Common myeloid progenitor, CD34-positive (primary cell): ENCODE measurements around the gene AGMO.

Experiments used
- CTCF ChIA-PET: fragments of 350-600 bp; sonication (Branson Sonifier 250); formaldehyde crosslinking; loops from one replicate; lab custom pipeline; 2021; ENCODE audit warnings: antibody characterized with exemption; lab: Charles Lee
- POLR2A ChIA-PET: fragments of 350-600 bp; sonication (Branson Sonifier 250); formaldehyde crosslinking; loops from one replicate; lab custom pipeline; 2021; ENCODE audit warnings: antibody characterized with exemption; lab: Charles Lee
- DNase-seq, 3 donors: peaks; one replicate each; pipeline versions ENCODE4 v3.0.0 to v3.0.0-alpha.2; 2013
- H3K27ac ChIP-seq, 2 experiments: 1 replicate in 1 of 2; 2 replicates in 1 of 2; pipeline ENCODE4 v1.7.0; 2013; ENCODE audit warnings: inconsistent platforms in 2 of 2, low read length in 2 of 2, mild to moderate bottlenecking in 2 of 2, low read depth in 1 of 2, moderate library complexity in 1 of 2; ENCODE audit not compliant: severe bottlenecking in 2 of 2, insufficient read depth in 1 of 2, poor library complexity in 1 of 2
- H3K27me3 ChIP-seq, 5 experiments: replicated peaks in 2 of 5; 1 replicate in 3 of 5; 2 replicates in 2 of 5; pipeline versions ENCODE4 v1.6.1 to v1.7.0; 2013; ENCODE audit warnings: low read length in 4 of 5, mild to moderate bottlenecking in 2 of 5, moderate library complexity in 2 of 5, inconsistent platforms in 1 of 5; ENCODE audit not compliant: insufficient read depth in 5 of 5, control insufficient read depth in 4 of 5
- H3K36me3 ChIP-seq, 4 experiments: 1 replicate in 2 of 4; 2 replicates in 2 of 4; pipeline versions ENCODE4 v1.6.1 to v1.7.0; 2013; ENCODE audit warnings: low read length in 3 of 4, control low read depth in 1 of 4, mild to moderate bottlenecking in 1 of 4; ENCODE audit not compliant: control insufficient read depth in 4 of 4, insufficient read depth in 4 of 4
- H3K4me1 ChIP-seq, 4 experiments: 1 replicate in 3 of 4; 2 replicates in 1 of 4; pipeline versions ENCODE4 v1.6.1 to v1.7.1; 2013; ENCODE audit warnings: low read length in 3 of 4, mild to moderate bottlenecking in 3 of 4, control low read depth in 1 of 4, inconsistent platforms in 1 of 4, moderate library complexity in 1 of 4; ENCODE audit not compliant: control insufficient read depth in 4 of 4, insufficient read depth in 4 of 4; ENCODE audit errors: control extremely low read depth in 1 of 4
- H3K4me3 ChIP-seq, 7 experiments: 1 replicate in 4 of 7; 2 replicates in 3 of 7; pipeline versions ENCODE4 v1.5.1 to v1.7.0; 2013; ENCODE audit warnings: mild to moderate bottlenecking in 7 of 7, low read length in 6 of 7, moderate library complexity in 6 of 7, inconsistent platforms in 2 of 7, low read depth in 2 of 7, control low read depth in 1 of 7; ENCODE audit not compliant: insufficient read depth in 4 of 7, control insufficient read depth in 1 of 7; ENCODE audit errors: extremely low read depth in 1 of 7
- H3K9me3 ChIP-seq, 5 experiments: 1 replicate in 4 of 5; 2 replicates in 1 of 5; pipeline versions ENCODE4 v1.6.1 to v1.7.1; 2013; ENCODE audit warnings: low read length in 4 of 5, mild to moderate bottlenecking in 2 of 5, inconsistent platforms in 1 of 5, low read depth in 1 of 5, moderate library complexity in 1 of 5; ENCODE audit not compliant: control insufficient read depth in 4 of 5, insufficient read depth in 2 of 5; ENCODE audit errors: control extremely low read depth in 1 of 5
- WGBS: methylation state at CpG from one replicate; pipeline ENCODE4 v1.1.5; 2013; ENCODE audit not compliant: insufficient coverage; 5-methylcytosine and 5-hydroxymethylcytosine counted together

The AGMO gene

DNA sequence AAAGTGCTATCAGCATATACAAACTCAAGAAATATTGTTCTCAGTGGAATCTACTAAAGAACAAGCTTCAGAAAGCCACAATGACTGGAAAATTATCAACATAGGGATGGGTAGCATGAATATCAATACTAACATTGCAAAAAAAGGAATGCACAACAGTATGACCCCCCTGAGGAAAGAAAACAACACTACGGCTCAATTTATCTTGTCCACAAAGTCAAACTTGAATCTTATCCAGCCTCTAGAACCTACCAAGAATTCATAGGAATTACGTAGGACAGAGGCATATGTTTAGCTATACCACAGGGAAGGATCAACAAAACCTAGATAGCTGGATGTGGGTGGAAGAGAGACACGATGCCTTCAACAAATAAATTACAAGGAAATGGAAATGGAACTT lies 54.6 kb downstream of the AGMO start:
- Histone ChIP-seq H3K9me3 (no peaks in the 10 kb centered on the region), H3K4me1 (no peaks in the 10 kb centered on the region), H3K27me3 (no peaks in the 10 kb centered on the region), H3K36me3 (no peaks in the 10 kb centered on the region), H3K27ac (no peak overlapping the region), H3K4me3 (no peak overlapping the region)
- ChIA-PET CTCF (no interaction called here), POLR2A (no interaction called here)
- no peak for DNase-seq
- WGBS = 100% methylated on average over 1 of the region's 3 CpGs

DNA sequence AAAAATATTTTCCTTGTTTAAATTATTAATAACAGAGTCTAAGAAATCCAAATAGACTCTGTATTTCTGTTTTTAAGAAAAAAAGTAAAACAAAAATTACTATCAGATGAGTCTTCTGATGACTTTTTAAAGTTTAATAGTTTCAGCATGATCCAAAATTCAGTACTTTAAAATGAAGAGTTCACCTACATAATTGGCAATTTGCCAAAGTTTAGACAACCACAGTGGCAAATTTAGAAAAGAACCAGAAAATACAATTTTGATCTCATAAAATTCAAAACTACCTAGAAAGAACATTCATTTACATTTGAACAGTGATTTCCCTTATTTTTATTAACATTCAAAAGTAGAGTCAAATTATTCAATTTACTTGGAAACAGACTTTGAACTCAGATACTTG lies 56.1 kb downstream of the AGMO start:
- no peaks in the 10 kb centered on the region for H3K27me3 ChIP-seq
- no peaks in the 10 kb centered on the region for H3K9me3 ChIP-seq
- no peak overlapping the region for H3K27ac ChIP-seq
- POLR2A ChIA-PET = no interaction called here
- no peak overlapping the region for H3K4me3 ChIP-seq
- H3K4me1 ChIP-seq = no peaks in the 10 kb centered on the region
- CTCF ChIA-PET = no interaction called here
- DNase-seq = no peak
- no peaks in the 10 kb centered on the region for H3K36me3 ChIP-seq

DNA sequence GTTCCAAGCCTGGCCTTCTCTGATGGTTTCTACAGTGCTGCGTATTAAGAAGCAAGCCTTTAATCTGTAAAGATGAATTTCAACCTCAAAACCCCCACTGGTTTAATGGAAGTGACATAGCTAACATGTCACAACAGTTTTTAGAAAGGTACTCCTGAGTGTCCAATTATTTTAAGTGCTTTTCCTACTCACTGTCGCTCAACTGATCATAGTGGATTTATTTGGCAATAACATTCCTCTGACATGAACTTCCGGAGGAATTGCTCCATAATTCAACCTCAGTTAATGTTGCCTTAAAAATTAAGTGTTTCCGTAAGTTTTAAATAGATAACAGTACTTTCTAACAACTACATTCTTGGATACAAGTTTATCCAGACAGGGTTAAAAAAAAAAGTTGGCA lies 57.5 kb downstream of the AGMO start:
- Histone ChIP-seq H3K4me3 (no peak overlapping the region), H3K27ac (no peak overlapping the region), H3K9me3 (no peaks in the 10 kb centered on the region), H3K36me3 (no peaks in the 10 kb centered on the region), H3K27me3 (no peaks in the 10 kb centered on the region), H3K4me1 (no peaks in the 10 kb centered on the region)
- ChIA-PET POLR2A (no interaction called here), CTCF (no interaction called here)
- WGBS = 100% methylated on average over 1 of the region's 4 CpGs
- DNase-seq = no peak

DNA sequence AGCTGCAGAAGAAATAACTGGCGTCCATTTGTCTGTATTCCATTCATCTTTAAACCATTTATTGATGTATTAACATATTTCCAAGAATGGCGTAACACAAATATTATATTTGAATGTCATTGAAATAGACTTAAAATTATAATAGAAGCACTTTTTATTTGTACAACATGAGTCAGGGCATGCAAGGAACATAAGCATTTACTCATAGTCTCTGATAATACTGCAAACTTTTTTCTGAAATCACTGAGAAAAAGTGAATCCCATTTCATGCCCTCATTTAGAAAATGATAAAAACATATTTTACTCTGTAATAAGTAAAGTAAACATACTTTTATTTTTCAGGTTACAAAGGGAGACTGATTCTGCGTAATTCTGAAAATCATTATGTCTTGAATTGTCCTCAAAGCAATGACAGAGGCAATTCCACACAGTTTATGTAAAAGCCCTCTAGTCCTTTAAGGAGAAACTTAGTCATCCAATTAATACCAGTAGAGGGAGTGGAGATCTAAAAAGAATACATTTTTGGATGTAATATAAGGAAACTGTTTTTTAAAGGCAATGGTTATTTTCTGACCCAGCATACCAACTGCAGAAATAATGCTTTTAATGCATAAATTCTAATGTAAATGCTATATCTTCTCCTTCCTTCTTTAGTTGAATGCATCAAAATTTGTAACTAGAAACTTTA lies 58.1 kb downstream of the AGMO start:
- no peaks in the 10 kb centered on the region for H3K9me3 ChIP-seq
- no CpG with 5 or more reads among the region's 3 CpGs for WGBS
- no peak overlapping the region for H3K27ac ChIP-seq
- no peaks in the 10 kb centered on the region for H3K36me3 ChIP-seq
- H3K4me1 ChIP-seq = no peaks in the 10 kb centered on the region
- ChIA-PET POLR2A (no interaction called here), CTCF (no interaction called here)
- no peaks in the 10 kb centered on the region for H3K27me3 ChIP-seq
- DNase-seq = no peak
- no peak overlapping the region for H3K4me3 ChIP-seq

DNA sequence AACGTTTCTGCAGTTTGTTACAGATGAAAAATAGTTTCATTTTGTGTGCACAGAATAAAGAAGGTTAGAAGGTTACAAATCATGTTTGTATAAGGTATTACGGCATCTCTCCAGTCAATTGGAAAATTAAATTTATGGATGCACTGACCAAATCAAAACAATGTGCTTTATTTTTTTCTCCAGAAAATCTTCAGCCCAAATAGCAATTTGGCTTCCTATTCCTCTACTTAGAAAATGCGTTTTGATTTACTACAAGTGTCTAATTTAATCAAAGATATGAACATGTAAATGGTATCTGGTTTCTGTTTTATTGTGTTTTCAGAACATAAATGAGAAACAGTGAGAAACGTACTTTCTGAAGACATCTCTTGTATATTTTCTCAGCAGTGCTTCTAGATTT lies 63.4 kb downstream of the AGMO start:
- ChIA-PET CTCF (no interaction called here), POLR2A (no interaction called here)
- DNase-seq = no peak
- Histone ChIP-seq H3K9me3 (peaks cover 0 to 2% (median 0%) of the 10 kb centered on the region in 5 experiments), H3K27me3 (no peaks in the 10 kb centered on the region), H3K4me1 (no peaks in the 10 kb centered on the region), H3K36me3 (no peaks in the 10 kb centered on the region), H3K4me3 (no peak overlapping the region), H3K27ac (no peak overlapping the region)
- WGBS = 50% methylated on average over 1 of the region's 4 CpGs

DNA sequence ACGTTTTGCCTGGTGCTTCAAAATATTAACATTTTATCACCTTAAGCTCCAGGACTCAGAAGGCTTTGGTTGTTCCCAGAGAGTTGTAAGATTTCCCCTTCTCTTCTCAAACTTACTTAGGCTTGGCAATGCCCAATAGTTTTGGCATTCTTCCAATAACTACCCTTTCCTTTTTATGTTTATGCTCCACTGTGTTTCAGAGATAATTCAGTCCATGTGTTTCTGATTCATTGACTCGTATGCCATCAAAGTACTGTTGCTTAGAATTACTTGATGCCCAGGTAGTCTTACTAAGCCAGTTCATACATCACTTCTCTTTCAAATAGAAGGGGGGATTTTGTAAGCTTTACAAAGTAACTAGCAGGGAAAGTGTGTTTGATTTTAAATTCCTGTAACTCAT lies 66.6 kb downstream of the AGMO start:
- CTCF ChIA-PET = no interaction called here
- H3K9me3 ChIP-seq = peaks cover 0 to 2% (median 0%) of the 10 kb centered on the region in 5 experiments
- 100% methylated on average over 2 of the region's 2 CpGs for WGBS
- H3K27ac ChIP-seq = no peak overlapping the region
- POLR2A ChIA-PET = interaction anchor here (0.7 kb wide), 1 partner anchor 538 kb away, joined by 4 read pairs; no protein-coding TSS in a partner anchor
- no peaks in the 10 kb centered on the region for H3K27me3 ChIP-seq
- no peaks in the 10 kb centered on the region for H3K36me3 ChIP-seq
- no peaks in the 10 kb centered on the region for H3K4me1 ChIP-seq
- DNase-seq = no peak
- no peak overlapping the region for H3K4me3 ChIP-seq

DNA sequence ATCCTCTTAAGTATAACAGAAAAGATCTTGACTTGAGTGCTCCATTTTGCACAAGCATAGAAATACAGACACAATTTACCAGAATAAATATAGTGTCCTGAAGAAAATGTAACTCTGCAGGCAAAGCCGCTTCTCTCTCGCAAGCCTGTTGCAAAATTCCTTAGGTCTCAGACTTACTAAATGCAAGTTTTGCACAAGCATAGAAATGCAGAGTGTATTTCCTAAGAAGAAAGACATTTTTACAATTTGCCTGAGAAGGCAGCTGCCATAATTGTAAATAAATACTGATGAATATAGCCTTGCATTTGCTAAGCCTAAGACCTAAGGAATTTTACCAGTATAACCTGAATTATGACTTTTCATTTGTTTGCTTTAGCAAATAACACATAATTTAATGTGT lies 67.1 kb downstream of the AGMO start:
- 86% methylated on average over 2 of the region's 2 CpGs for WGBS

More for the DNA sequence above, 67.1 kb downstream of the AGMO start:
- Histone ChIP-seq H3K36me3 (no peaks in the 10 kb centered on the region), H3K27me3 (no peaks in the 10 kb centered on the region), H3K4me3 (no peak overlapping the region), H3K27ac (no peak overlapping the region), H3K9me3 (peaks cover 0 to 2% (median 0%) of the 10 kb centered on the region in 5 experiments), H3K4me1 (no peaks in the 10 kb centered on the region)
- POLR2A ChIA-PET = no interaction called here
- no peak for DNase-seq
- CTCF ChIA-PET = no interaction called here
